ENCODE measurements around the gene TUBA1A.
"Not testable (repeated sequence)": the region's sequence is repeated elsewhere in the genome, so short reads cannot be mapped to it uniquely, and the experiment has no call there.

Gene TUBA1A

DNA sequence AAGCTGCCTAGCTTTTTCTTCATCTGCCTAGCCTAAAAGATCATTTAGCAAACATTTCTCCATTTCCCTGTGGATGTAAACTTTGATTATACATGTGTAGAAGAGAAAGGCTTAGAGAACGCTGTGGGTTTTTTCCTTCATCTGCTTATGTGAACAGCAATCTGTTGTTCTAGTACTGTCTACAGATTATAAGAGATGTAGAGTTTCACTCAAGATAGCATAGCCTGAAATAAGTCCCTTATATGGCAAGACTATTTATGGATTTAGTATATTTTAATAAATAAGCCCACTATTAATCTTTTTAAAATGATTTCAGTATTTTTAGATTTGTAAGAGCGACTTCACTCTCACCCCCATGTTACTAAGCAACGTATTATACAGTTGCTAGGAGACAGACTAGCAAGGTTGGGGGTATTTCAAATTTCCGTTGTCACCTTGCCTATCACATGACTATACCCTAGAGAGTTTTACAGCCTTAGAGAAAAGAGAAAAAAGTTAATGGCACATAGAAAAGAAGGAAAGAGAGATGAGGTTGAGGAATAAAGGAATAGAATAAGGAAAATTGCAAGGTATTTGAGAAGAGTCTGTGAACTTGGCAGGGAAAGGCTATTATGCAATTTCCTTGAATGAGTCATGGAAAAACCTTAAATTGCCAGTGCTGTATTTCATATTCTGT lies 12.2 kb upstream of the TUBA1A start:
- peak; percentile 69 for DNase-seq

DNA sequence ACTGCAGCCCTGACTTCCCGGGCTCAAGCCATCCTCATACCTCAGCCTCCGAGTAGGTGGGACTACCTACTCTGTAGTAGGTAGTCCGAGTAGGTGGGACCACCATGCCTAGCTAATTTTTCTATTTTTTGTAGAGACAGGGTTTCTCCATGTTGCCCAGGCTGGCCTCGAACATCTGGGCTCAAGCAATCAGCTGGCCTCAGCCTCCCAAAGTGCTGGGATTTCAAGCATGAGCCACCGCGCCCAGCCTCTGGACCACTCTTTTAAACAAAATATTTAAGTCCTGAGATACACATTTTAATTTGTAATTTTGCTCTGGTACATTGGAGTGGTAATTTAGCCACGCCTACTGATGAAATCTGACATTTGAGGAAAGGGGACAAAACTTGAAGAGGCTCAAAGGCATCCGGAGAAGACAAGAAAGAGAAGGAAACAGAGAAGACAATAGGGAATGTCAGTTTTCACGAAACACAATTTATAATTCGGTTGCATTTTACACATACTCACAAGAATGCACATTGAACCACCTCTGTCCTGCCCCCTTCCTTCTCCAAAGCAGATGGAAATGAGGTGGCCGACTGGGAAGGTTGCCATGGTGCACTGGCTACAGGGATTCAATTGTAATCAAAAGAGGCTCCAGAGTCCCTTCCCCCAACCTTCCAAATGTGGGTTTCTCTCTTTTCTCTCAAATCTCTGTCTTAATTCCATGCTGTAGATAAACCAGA lies 9.7 kb upstream of the TUBA1A start:
- DNase-seq = no peak

- DNase-seq = no peak
Observed at GRCh38 chr12:49197256-49197655, 8.4 kb upstream of the TUBA1A start.

- DNase-seq = peak; percentile 75
Observed at GRCh38 chr12:49195736-49196135, 6.9 kb upstream of the TUBA1A start.

DNA sequence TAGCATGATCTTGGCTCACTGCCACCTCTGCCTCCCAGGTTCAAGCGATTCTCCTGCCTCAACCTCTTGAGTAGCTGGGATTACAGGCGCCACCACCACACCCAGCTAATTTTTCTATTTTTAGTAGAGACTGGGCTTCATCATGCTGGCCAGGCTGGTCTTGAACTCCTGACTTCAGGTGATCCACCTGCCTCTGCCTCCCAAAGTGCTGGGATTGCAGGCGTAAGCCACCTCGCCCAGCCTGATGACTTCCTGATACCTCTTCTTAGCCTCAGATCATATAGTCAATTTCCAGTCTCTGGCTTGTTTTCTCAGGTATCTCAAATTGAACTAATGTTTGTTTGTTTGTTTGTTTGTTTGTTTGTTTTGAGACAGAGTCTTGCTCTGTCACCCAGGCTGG lies 4.9 kb upstream of the TUBA1A start:
- not testable (repeated sequence) for DNase-seq

DNA sequence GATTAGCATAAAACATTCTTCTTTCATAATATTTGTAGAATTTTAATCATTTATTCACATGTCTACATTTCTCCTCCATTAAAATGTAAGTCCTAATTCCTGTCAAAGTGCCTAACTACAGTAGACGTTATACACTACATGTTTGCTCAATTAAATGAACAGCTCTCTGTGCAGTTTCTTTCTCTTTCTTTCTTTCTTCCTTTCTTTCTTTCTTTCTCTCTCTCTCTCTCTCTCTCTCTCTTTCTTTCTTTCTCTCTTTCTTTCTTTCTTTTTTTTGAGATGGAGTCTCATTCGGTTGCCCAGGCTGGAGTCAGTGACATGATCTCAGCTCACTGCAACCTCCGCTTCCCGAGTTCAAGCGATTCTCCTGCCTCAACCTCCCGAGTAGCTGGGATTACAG lies 2.6 kb upstream of the TUBA1A start:
- DNase-seq = not testable (repeated sequence)

- DNase-seq = no peak
Observed at GRCh38 chr12:49190974-49191373, 2.1 kb upstream of the TUBA1A start.

- no peak for DNase-seq
Observed at GRCh38 chr12:49189731-49190716, 1.1 kb upstream of the TUBA1A start.

GRCh38 chr12:49188201-49188915 lies 522 bp downstream of the TUBA1A start:
- DNase-seq = peak; percentile 64

GRCh38 chr12:49187184-49187583 lies 1.7 kb downstream of the TUBA1A start:
- no peak for DNase-seq

DNA sequence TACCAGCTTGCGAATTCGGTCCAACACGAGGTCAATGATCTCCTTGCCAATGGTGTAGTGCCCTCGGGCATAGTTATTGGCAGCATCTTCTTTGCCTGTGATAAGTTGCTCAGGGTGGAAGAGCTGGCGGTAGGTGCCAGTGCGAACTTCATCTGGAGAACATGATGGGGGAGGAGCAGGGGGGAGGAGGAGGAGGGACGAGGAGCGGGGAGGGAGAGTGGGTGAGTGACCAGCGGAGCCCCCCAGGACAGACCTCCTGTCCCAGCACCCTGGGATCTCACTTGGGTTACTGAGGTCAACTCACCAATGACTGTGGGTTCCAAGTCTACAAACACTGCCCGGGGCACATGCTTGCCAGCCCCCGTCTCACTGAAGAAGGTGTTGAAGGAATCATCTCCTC lies 2.6 kb downstream of the TUBA1A start:
- not testable (repeated sequence) for DNase-seq

DNA sequence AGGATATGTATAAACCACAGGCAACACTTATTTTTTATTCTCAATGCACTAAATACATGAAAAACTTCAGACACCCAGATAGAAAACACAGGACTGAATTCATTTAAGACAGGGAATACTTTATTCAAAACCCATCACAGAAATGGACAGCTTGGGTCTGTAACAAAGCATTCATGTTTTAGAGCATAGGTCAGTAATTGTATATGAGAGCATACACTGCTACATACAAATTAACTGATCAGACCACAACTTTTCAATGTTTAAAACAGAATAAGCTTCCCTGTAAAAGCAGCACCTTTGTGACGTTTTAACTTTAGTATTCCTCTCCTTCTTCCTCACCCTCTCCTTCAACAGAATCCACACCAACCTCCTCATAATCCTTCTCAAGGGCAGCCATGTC lies 4.2 kb downstream of the TUBA1A start:
- not testable (repeated sequence) for DNase-seq

DNA sequence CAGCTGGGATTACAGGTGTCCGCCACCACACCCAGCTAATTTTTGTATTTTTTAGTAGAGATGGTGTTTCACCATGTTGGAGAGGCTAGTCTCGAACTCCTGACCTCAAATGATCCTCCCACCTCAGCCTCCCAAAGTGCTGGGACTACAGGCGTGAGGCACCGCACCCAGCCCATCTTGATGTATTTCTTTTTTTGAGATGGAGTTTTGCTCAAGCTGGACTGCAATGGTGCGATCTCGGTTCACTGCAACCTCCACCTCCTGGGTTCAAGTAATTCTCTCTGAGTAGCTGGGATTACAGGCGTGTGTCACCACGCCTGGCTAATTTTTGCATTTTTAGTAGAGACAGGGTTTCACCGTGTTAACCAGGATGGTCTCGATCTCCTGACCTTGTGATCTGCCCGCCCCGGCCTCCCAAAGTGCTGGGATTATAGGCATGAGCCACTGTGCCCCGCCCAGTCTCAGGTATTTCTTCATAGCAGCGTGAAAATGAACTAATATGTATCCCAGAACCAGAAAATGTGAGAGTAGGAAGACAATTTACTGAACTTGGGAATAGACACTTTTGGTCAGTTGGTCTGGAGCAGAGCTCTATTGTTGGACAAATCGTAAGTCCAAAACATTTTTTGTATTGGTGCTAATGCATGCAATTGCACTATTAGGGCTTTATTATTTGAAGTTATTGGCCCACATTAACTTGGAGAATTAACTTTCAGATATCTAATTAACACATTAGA lies 5.5 kb downstream of the TUBA1A start:
- DNase-seq = not testable (repeated sequence)

DNA sequence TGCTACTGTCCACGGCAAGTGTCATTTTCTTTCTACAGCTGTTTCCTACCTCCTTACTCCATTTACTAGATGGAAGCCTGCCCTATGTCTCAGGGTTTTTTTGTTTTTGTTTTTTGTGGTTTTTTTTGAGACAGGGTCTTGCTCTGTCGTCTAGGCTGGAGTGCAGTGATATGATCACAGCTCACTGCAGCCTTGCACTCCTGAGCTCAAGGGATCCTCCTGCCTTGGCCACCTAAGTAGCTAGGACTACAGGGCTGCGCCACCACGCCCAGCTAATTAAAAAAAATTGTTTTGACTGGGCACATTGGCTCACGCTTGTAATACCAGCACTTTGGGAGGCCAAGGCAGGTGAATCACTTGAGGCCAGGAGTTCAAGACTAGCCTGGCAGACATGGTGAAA lies 14.7 kb downstream of the TUBA1A start:
- DNase-seq = no peak

DNA sequence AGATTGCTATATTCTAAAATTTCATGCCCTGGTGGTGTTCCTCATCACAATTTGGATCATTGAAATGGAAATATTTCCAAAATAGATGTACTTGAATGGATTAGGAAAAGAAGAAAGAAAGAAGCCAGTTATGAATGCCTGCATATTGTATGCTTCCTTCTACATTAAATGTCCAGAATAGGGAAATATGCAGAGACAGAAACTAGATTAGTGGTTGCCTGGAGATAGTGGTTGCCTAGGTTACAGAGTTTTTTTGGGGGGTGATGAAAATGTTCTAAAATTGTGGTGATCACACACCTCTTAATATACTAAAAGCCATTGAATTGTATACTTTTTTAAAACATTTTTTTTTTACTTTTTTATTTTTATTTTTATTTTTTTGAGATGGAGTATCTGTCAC lies 18.0 kb downstream of the TUBA1A start:
- DNase-seq = peak; percentile 35

- DNase-seq = no peak
Observed at GRCh38 chr12:49165114-49165513, 23.8 kb downstream of the TUBA1A start.

DNA sequence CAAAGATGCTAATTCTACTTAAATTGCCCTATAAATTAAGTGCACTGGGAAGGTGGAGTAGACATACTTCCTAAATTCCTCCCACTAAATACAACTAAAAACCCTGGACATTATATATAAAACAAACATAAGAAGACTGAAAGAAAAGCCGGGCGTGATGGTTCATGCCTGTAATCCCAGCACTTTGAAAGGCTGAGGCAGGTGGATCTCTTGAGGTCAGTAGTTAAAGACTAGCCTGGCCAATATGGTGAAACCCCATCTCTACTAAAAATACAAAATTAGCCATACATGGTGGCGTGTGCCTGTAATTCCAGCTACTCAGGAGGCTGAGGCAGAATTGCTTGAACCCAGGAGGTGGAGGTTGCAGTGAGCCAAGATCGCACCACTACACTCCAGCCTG lies 27.0 kb downstream of the TUBA1A start:
- DNase-seq = not testable (repeated sequence)

DNA sequence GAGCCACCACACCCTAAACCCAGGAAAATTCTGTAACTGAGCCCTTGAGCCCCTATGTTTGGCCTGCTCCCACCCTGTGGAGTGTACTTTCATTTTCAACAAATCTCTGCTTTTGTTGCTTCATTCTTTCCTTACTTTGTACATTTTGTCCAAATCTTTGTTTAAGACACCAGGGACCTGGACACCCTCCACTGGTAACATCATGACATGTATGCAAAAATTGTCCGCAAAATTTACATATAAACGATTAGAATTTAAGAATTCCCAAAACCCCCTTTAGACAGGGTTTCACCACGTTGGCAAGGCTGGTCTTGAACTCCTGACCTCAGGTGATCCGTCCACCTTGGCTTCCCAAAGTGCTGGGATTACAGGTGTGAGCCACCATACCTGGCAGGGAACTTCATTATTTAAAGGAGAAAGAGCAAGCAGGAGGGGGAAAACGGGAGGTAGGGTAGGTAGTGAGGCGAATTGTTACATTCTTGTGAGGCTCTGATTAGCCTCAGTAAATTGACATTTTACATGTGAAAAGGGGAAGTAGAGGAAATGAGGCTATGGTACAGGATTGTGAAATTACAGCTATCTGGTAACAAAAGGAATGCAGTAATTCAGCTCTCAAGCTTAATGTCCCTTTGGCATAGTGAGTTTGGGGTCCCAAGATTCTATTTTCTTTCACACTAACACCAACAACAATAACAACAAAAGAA lies 27.6 kb downstream of the TUBA1A start:
- DNase-seq = peak; percentile 83

DNA sequence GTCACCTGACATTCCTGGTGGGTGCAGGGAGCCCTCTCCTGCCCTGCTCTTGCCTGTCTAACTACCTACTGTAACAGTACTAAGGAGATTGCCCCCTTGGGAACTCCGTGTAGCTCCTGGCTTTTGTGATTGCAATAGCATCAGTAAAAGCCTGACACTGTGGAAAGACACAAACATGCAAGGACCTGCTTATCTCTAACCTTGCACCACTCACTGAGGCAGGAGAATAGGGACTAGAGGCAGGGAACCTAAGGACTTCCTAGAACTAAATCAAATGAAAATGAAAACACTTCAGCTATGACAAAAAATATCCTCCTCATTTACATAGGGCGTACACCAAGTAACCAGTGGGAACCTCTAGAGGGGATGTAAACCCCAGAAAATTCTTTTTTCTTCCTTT lies 28.5 kb downstream of the TUBA1A start:
- no peak for DNase-seq

DNA sequence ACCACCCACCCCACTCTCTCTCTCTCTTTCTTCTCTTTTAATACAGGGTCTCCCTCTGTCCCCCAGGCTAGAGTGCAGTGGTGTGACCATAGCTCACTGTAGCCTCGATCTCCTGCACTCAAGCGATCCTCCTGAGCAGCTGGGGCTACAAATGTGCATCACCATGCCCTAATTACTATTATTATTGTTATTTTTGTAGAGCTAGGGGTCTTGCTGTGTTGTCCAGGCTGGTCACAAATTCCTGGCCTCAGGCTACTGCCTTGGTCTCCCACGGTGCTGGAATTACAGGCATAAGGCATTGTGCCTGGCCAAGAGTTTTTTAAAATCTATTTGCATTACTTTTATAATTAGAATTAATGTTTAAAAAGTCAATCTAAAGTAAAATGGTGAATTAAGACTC lies 34.7 kb downstream of the TUBA1A start:
- DNase-seq = no peak

- DNase-seq = no peak
Observed at GRCh38 chr12:49147384-49147783, 41.5 kb downstream of the TUBA1A start.
